ENCODE measurements around the gene RPSA.

Gene RPSA

DNA sequence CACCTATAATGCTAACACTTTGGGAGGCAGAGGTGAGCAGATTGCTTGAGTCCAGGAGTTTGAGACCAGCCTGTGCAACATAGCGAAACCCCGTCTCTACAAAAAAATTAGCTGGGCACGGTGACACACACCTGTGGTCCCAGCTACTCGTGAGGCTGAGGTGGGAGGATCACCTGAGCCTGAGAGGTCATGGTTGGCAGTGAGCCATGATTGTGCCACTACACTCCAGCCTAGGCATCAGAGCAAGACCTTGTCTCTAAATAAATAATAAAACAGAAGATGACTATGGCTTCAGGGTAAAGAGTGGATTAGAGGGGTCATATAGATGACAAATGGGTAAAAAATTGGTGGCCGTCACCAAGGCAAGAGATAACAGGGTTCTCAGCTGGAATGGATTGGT is 20.2 kb upstream of the RPSA start:
- DNase-seq (ENCODE audit: low read depth), result no peak
- TF ChIP-seq, protein P1, sequence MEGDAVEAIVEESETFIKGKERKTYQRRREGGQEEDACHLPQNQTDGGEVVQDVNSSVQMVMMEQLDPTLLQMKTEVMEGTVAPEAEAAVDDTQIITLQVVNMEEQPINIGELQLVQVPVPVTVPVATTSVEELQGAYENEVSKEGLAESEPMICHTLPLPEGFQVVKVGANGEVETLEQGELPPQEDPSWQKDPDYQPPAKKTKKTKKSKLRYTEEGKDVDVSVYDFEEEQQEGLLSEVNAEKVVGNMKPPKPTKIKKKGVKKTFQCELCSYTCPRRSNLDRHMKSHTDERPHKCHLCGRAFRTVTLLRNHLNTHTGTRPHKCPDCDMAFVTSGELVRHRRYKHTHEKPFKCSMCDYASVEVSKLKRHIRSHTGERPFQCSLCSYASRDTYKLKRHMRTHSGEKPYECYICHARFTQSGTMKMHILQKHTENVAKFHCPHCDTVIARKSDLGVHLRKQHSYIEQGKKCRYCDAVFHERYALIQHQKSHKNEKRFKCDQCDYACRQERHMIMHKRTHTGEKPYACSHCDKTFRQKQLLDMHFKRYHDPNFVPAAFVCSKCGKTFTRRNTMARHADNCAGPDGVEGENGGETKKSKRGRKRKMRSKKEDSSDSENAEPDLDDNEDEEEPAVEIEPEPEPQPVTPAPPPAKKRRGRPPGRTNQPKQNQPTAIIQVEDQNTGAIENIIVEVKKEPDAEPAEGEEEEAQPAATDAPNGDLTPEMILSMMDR (IDR thresholded peaks at IDR 0.05; ENCODE audit: low read depth, low read length), result no peak
- TF ChIP-seq POLR2A (IDR thresholded peaks at IDR 0.05; ENCODE audit: extremely low read depth, insufficient read length) (no peak), MAX (IDR thresholded peaks at IDR 0.05; ENCODE audit: low read depth, low read length) (no peak), MYC (IDR thresholded peaks at IDR 0.05; ENCODE audit: low read depth, low read length) (no peak)
- no peak overlapping the region for H3K4me3 ChIP-seq (ENCODE audit: low read depth, low read length)

DNA sequence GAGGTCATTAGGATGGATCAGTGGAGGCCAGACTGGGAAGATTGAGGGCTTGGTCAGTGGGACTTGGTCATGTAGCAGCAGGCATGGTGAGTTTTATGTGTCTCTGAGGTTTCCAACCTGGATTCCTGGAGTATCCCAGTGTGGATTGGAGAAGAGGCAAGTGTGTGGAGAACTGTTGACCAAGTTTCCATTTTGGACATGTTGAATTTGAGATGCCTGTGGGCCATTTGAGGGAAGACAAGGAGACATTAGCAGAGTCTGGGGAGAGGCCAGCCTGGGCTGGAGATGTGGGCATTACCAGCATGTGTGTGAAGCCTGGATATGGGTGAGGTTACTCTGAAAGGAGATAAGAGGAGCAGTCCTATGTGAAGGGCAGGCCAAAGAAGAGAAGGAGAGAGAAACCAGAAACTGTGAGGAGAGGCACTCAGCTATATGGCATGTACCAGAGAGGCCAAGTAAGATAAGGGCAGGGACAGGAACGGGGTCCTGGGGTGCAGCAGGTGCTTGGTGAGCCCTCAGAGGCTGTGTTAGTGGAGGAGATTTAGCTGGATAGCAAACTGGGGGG is 19.0 kb upstream of the RPSA start:
- no peak for DNase-seq (ENCODE audit: low read depth)
- TF ChIP-seq MAX (IDR thresholded peaks at IDR 0.05; ENCODE audit: low read depth, low read length), result no peak
- no peak for TF ChIP-seq POLR2A (IDR thresholded peaks at IDR 0.05; ENCODE audit: extremely low read depth, insufficient read length)
- TF ChIP-seq, protein P1 (IDR thresholded peaks at IDR 0.05; ENCODE audit: low read depth, low read length), result no peak
- TF ChIP-seq MYC (IDR thresholded peaks at IDR 0.05; ENCODE audit: low read depth, low read length), result no peak
- H3K4me3 ChIP-seq (ENCODE audit: low read depth, low read length), result no peak overlapping the region

DNA sequence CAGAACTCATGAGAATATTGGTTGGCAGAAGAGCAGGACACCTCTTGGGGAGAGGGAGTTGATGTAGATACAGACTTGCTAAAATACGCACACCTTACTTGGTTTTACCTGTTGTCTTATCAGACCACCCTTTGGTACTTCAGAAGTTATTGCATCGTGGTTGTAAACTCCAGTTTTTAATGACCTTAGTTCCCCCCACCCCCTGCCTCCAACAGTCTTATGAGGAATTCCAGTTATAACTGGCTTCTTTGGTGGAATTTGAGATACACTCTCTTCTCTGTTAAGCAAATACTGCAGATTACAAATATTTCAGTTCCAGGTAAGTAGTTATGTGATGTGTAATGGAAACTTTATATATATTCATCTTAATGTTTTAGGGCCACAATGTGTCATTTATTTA is 18.4 kb upstream of the RPSA start:
- H3K4me3 ChIP-seq (ENCODE audit: low read depth, low read length), result no peak overlapping the region
- TF ChIP-seq POLR2A (IDR thresholded peaks at IDR 0.05; ENCODE audit: extremely low read depth, insufficient read length) (no peak), MYC (IDR thresholded peaks at IDR 0.05; ENCODE audit: low read depth, low read length) (no peak), MAX (IDR thresholded peaks at IDR 0.05; ENCODE audit: low read depth, low read length) (no peak)
- TF ChIP-seq, protein P1 (IDR thresholded peaks at IDR 0.05; ENCODE audit: low read depth, low read length), result no peak
- DNase-seq (ENCODE audit: low read depth), result no peak

DNA sequence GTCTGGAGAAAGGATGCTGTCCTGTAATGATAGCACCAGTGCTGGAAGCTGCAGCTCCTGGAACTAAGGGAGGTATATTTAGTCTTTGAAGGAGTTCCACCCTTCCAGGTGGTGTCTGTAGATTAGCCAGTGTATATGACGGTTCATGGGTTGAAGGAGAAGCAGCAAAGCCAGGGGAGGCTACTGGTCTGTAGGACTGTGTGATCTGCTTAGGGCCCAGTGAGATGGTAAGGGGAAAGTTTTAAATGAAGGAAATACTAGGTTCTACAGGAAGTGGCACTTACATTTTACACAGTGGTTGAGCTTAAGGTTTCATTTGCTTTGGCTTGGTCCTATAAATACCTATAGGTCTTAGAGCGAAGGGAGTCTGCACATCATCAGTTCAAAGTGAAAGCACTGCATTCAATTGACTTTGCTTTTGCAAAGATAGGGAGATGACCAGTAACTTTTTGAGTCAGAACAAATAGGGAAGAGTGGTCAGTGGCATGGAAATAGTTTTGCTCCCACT is 17.7 kb upstream of the RPSA start:
- H3K4me3 ChIP-seq (ENCODE audit: low read depth, low read length), result no peak overlapping the region
- DNase-seq (ENCODE audit: low read depth), result no peak
- TF ChIP-seq, protein P1 (IDR thresholded peaks at IDR 0.05; ENCODE audit: low read depth, low read length), result no peak
- no peak for TF ChIP-seq POLR2A (IDR thresholded peaks at IDR 0.05; ENCODE audit: extremely low read depth, insufficient read length)
- TF ChIP-seq MAX (IDR thresholded peaks at IDR 0.05; ENCODE audit: low read depth, low read length), result no peak
- no peak for TF ChIP-seq MYC (IDR thresholded peaks at IDR 0.05; ENCODE audit: low read depth, low read length)

- no peak for DNase-seq (ENCODE audit: low read depth)
- no peak overlapping the region for H3K4me3 ChIP-seq (ENCODE audit: low read depth, low read length)
- TF ChIP-seq, protein P1 (IDR thresholded peaks at IDR 0.05; ENCODE audit: low read depth, low read length), result no peak
- TF ChIP-seq MYC (IDR thresholded peaks at IDR 0.05; ENCODE audit: low read depth, low read length), result no peak
- TF ChIP-seq POLR2A (IDR thresholded peaks at IDR 0.05; ENCODE audit: extremely low read depth, insufficient read length), result no peak
- no peak for TF ChIP-seq MAX (IDR thresholded peaks at IDR 0.05; ENCODE audit: low read depth, low read length)
These were observed 16.3 kb upstream of the RPSA start for GRCh38 chr3:39390181-39390580.

All from NB4 (cell line).